ENCODE data around the gene TULP3.
A peak's percentile ranks its signal among the peaks of the same experiment; 100 is the strongest.

The TULP3 gene

GRCh38 chr12:2986876-2987275 is 96.2 kb downstream of the TULP3 start:
- POLR2A ChIA-PET, result interaction anchor here (1.5 kb wide), 1 partner anchor 11 kb away, joined by 4 read pairs; no protein-coding TSS in a partner anchor

GRCh38 chr12:2988494-2988893 is 97.8 kb downstream of the TULP3 start:
- ChIA-PET POLR2A (no interaction called here), CTCF (no interaction called here)
- Histone ChIP-seq H3K27ac (ENCODE audit: extremely low read depth, low read depth, low read length) (no peak overlapping the region), H3K4me1 (ENCODE audit: control insufficient read depth, insufficient read depth, low read length) (no peaks in the 10 kb centered on the region), H3K36me3 (ENCODE audit: control insufficient read depth in 2 of 2, insufficient read depth in 1 of 2, low read length in 2 of 2) (no peaks in the 10 kb centered on the region), H3K9me3 (ENCODE audit: control insufficient read depth, insufficient read depth, low read depth, low read length) (no peaks in the 10 kb centered on the region), H3K4me3 (ENCODE audit: low read depth, low read length) (no peak overlapping the region)
- TF ChIP-seq ZNF398 (tag by site-specific recombination; IDR thresholded peaks at IDR 0.05), result no peak
- no peak for TF ChIP-seq ZNF184 (tag by site-specific recombination; IDR thresholded peaks at IDR 0.05)
- TF ChIP-seq ZNF140 (tag by site-specific recombination; IDR thresholded peaks at IDR 0.05), result no peak
- TF ChIP-seq ZFP41 (tag by site-specific recombination; IDR thresholded peaks at IDR 0.05; ENCODE audit: borderline replicate concordance), result no peak
- no peak for TF ChIP-seq ZNF423 (tag by site-specific recombination; IDR thresholded peaks at IDR 0.05)
- no peak for TF ChIP-seq ZNF830 (tag by site-specific recombination; IDR thresholded peaks at IDR 0.05; ENCODE audit: low read depth)
- no peak for TF ChIP-seq ZNF677 (tag by site-specific recombination; IDR thresholded peaks at IDR 0.05)
- no peak for TF ChIP-seq ZNF433 (tag by site-specific recombination; IDR thresholded peaks at IDR 0.05; ENCODE audit: low read depth)
- no peak for TF ChIP-seq ZNF214 (tag by site-specific recombination; IDR thresholded peaks at IDR 0.05; ENCODE audit: borderline replicate concordance)
- TF ChIP-seq ZNF394 (tag by site-specific recombination; IDR thresholded peaks at IDR 0.05; ENCODE audit: borderline replicate concordance), result no peak
- no peak for TF ChIP-seq TRIM28 (IDR thresholded peaks at IDR 0.05; ENCODE audit: borderline replicate concordance, low read length)
- TF ChIP-seq ZNF473 (tag by site-specific recombination; IDR thresholded peaks at IDR 0.05), result no peak
- TF ChIP-seq ZNF404 (tag by site-specific recombination; IDR thresholded peaks at IDR 0.05), result no peak
- TF ChIP-seq SCRT2 (tag by site-specific recombination; IDR thresholded peaks at IDR 0.05), result no peak
- no peak for TF ChIP-seq ZNF785 (tag by site-specific recombination; IDR thresholded peaks at IDR 0.05)

More at GRCh38 chr12:2986876-2987275, 96.2 kb downstream of the TULP3 start:
- Histone ChIP-seq H3K4me3 (ENCODE audit: low read depth, low read length) (no peak overlapping the region), H3K9me3 (ENCODE audit: control insufficient read depth, insufficient read depth, low read depth, low read length) (no peaks in the 10 kb centered on the region), H3K36me3 (ENCODE audit: control insufficient read depth in 2 of 2, insufficient read depth in 1 of 2, low read length in 2 of 2) (no peaks in the 10 kb centered on the region), H3K27ac (ENCODE audit: extremely low read depth, low read depth, low read length) (no peak overlapping the region), H3K4me1 (ENCODE audit: control insufficient read depth, insufficient read depth, low read length) (no peaks in the 10 kb centered on the region)
- CTCF ChIA-PET, result interaction anchor here (1.2 kb wide), 1 partner anchor 12 kb away, joined by 3 read pairs; no protein-coding TSS in a partner anchor
- no peak for TF ChIP-seq ZNF580 (tag by site-specific recombination; IDR thresholded peaks at IDR 0.05)
- TF ChIP-seq ZBTB17 (tag by site-specific recombination; IDR thresholded peaks at IDR 0.05), result peak; percentile 59; the same call in 1 of the 2 replicates
- no peak for TF ChIP-seq ZNF639 (tag by site-specific recombination; IDR thresholded peaks at IDR 0.05)
- no peak for TF ChIP-seq MEIS1 (CRISPR knock-in tag; IDR thresholded peaks at IDR 0.05; ENCODE audit: borderline replicate concordance)
- TF ChIP-seq ZNF585B (tag by site-specific recombination; IDR thresholded peaks at IDR 0.05), result no peak
- TF ChIP-seq ZNF791 (tag by site-specific recombination; IDR thresholded peaks at IDR 0.05), result no peak
